T-helper 1 cell treated with Interleukin-12 subunit alpha and Interleukin-12 subunit beta and Interleukin-4 antibody, amounts not matched to agents 30 ng/mL and 1 ng/mL, for 36 hours (primary cell): ENCODE data around the gene SDHA. TPM values are rescaled to one million over a fixed set of nuclear protein-coding genes. Genes with fewer than 3 reads are reported as not detected.

Source experiments
- intact Hi-C: fragments of 100-400 bp; cut with micrococcal nuclease; formaldehyde crosslinking; loops from one replicate; pipeline ENCODE4 v1.15.1; 2024
- total RNA-seq: library from RNA; stranded (reverse); gene quantifications from 2 replicates; pipeline ENCODE4 v1.2.3, GENCODE V29; 2022

Gene SDHA
- total RNA-seq, 1 donor from 2014 or later = 144 TPM

GRCh38 chr5:185095-186070 lies 32.7 kb upstream of the SDHA start:
- intact Hi-C loops = no loop called here

GRCh38 chr5:186091-187041 lies 31.8 kb upstream of the SDHA start:
- intact Hi-C loops = no loop called here

GRCh38 chr5:187042-187431 lies 31.1 kb upstream of the SDHA start:
- intact Hi-C loops = no loop called here

- intact Hi-C loops = loop anchor here (1.0 kb wide), 5 partner anchors 30 to 424 kb away; partner anchors contain the start of genes CCDC127, CEP72, PDCD6 and SDHA
These were observed 30.3 kb upstream of the SDHA start for GRCh38 chr5:187617-188451.

GRCh38 chr5:188488-189481 lies 29.3 kb upstream of the SDHA start:
- intact Hi-C loops = loop anchor here (1.0 kb wide), 5 partner anchors 30 to 424 kb away; partner anchors contain the start of genes CCDC127, CEP72, PDCD6 and SDHA

GRCh38 chr5:189486-189885 lies 28.6 kb upstream of the SDHA start:
- intact Hi-C loops = no loop called here

GRCh38 chr5:189976-190365 lies 28.1 kb upstream of the SDHA start:
- intact Hi-C loops = no loop called here

GRCh38 chr5:190366-191035 lies 27.6 kb upstream of the SDHA start:
- intact Hi-C loops = no loop called here

GRCh38 chr5:191036-191948 lies 26.8 kb upstream of the SDHA start, which contains the start of gene LRRC14B:
LRRC14B (plus strand) TSS chr5:191495; CDS start chr5:191539, 44 bp downstream.
- intact Hi-C loops = no loop called here

GRCh38 chr5:191949-192690 lies 26.0 kb upstream of the SDHA start:
- intact Hi-C loops = no loop called here

- intact Hi-C loops = no loop called here
These were observed 25.5 kb upstream of the SDHA start for GRCh38 chr5:192691-192969.

- intact Hi-C loops = no loop called here
These were observed 24.9 kb upstream of the SDHA start for GRCh38 chr5:192970-193831.

GRCh38 chr5:194102-194501 lies 24.0 kb upstream of the SDHA start:
- intact Hi-C loops = no loop called here

GRCh38 chr5:194603-195209 lies 23.4 kb upstream of the SDHA start:
- intact Hi-C loops = no loop called here

- intact Hi-C loops = no loop called here
These were observed 22.5 kb upstream of the SDHA start for GRCh38 chr5:195401-196160.
